IPS DF 4.7 (cell line): ENCODE results near the gene ADAMTSL2.

Experiments
- DNase-seq: peaks from one replicate; pipeline ENCODE4 v3.0.0-alpha.2; 2013; ENCODE audit warnings: low spot score; ENCODE audit errors: extremely low read depth

The ADAMTSL2 gene

GRCh38 chr9:133517711-133518110, 16.8 kb upstream of the ADAMTSL2 start:
- DNase-seq: no peak

- DNase-seq: no peak
Measured at GRCh38 chr9:133518200-133518599, 16.3 kb upstream of the ADAMTSL2 start.

GRCh38 chr9:133518706-133519449, 15.6 kb upstream of the ADAMTSL2 start:
- no peak for DNase-seq

- DNase-seq: no peak
Measured at GRCh38 chr9:133519693-133520092, 14.8 kb upstream of the ADAMTSL2 start.

- no peak for DNase-seq
Measured at GRCh38 chr9:133520121-133520835, 14.2 kb upstream of the ADAMTSL2 start.

- DNase-seq: no peak
Measured at GRCh38 chr9:133521122-133522072, 13.1 kb upstream of the ADAMTSL2 start.

- no peak for DNase-seq
Measured at GRCh38 chr9:133522073-133522910, 12.2 kb upstream of the ADAMTSL2 start.

- no peak for DNase-seq
Measured at GRCh38 chr9:133523106-133523505, 11.4 kb upstream of the ADAMTSL2 start.

GRCh38 chr9:133524146-133524545, 10.4 kb upstream of the ADAMTSL2 start:
- no peak for DNase-seq

GRCh38 chr9:133524679-133525228, 9.8 kb upstream of the ADAMTSL2 start, which contains the start of gene MYMK:
Gene MYMK, minus strand, starts transcription at chr9:133524959. Its CDS starts 115 bp downstream, at chr9:133524844.
- DNase-seq: no peak

GRCh38 chr9:133525677-133526076, 8.8 kb upstream of the ADAMTSL2 start:
- DNase-seq: no peak

- no peak for DNase-seq
Measured at GRCh38 chr9:133526721-133527321, 7.7 kb upstream of the ADAMTSL2 start.

GRCh38 chr9:133527444-133527920, 7.0 kb upstream of the ADAMTSL2 start:
- DNase-seq: no peak

GRCh38 chr9:133528001-133528875, 6.3 kb upstream of the ADAMTSL2 start:
- DNase-seq: no peak

GRCh38 chr9:133528876-133529241, 5.6 kb upstream of the ADAMTSL2 start:
- DNase-seq: no peak

- no peak for DNase-seq
Measured at GRCh38 chr9:133529457-133529856, 5.0 kb upstream of the ADAMTSL2 start.

GRCh38 chr9:133529874-133530273, 4.6 kb upstream of the ADAMTSL2 start:
- no peak for DNase-seq

GRCh38 chr9:133531293-133531692, 3.2 kb upstream of the ADAMTSL2 start:
- no peak for DNase-seq
